HG03064 (cell line): ENCODE data around the gene CENPVL1.
"Not testable (repeated sequence)": the region's sequence is repeated elsewhere in the genome, so short reads cannot be mapped to it uniquely, and the experiment has no call there.

Experiments used
- ATAC-seq: cut with Tn5 transposase; IDR thresholded peaks from one replicate; pipeline ENCODE4 v1.9.1; 2021; ENCODE audit warnings: low read depth; ENCODE audit not compliant: unreplicated experiment

The CENPVL1 gene

GRCh38 chrX:51710277-51711164, at the start of gene CENPVL1:
TSS of gene CENPVL1 (plus strand) at chrX:51710512. CDS start at chrX:51710512, 0 bp downstream.
- not testable (repeated sequence) for ATAC-seq

- no peak for ATAC-seq
These were observed 44.3 kb upstream of the CENPVL1 start for GRCh38 chrX:51665981-51666380.

GRCh38 chrX:51679689-51680433, 30.5 kb upstream of the CENPVL1 start:
- ATAC-seq: not testable (repeated sequence)

- not testable (repeated sequence) for ATAC-seq
These were observed 28.2 kb upstream of the CENPVL1 start for GRCh38 chrX:51681808-51682719.

- not testable (repeated sequence) for ATAC-seq
These were observed 27.6 kb upstream of the CENPVL1 start, which contains the start of gene CENPVL2 for GRCh38 chrX:51682720-51683062. TSS of gene CENPVL2 (minus strand) at chrX:51682831. CDS start at chrX:51682831, 0 bp downstream.

GRCh38 chrX:51694254-51694653, 16.1 kb upstream of the CENPVL1 start:
- no peak for ATAC-seq

- ATAC-seq: no peak
These were observed 12.9 kb upstream of the CENPVL1 start for GRCh38 chrX:51697397-51697796.

GRCh38 chrX:51712943-51713647, 2.8 kb downstream of the CENPVL1 start:
- ATAC-seq: not testable (repeated sequence)

GRCh38 chrX:51728202-51728601, 17.9 kb downstream of the CENPVL1 start:
- ATAC-seq: no peak

GRCh38 chrX:51737091-51737490, 26.8 kb downstream of the CENPVL1 start:
- ATAC-seq: no peak

- ATAC-seq: no peak
These were observed 32.3 kb downstream of the CENPVL1 start for GRCh38 chrX:51742586-51742985.

- peak; percentile 90 for ATAC-seq
These were observed 33.1 kb downstream of the CENPVL1 start, which contains the start of gene GSPT2 for GRCh38 chrX:51743179-51743957. TSS of gene GSPT2 (plus strand) at chrX:51743442. CDS start at chrX:51743627, 185 bp downstream.

- ATAC-seq: no peak
These were observed 37.4 kb downstream of the CENPVL1 start for GRCh38 chrX:51747671-51748070.

GRCh38 chrX:51759055-51759839, 48.9 kb downstream of the CENPVL1 start:
- ATAC-seq: no peak

- ATAC-seq: no peak
These were observed 50.3 kb downstream of the CENPVL1 start for GRCh38 chrX:51760657-51761056.
